ENCODE results near the gene SHC4. TPM values are rescaled to one million over a fixed set of nuclear protein-coding genes. Genes with fewer than 3 reads are reported as not detected.

SHC4 gene
- total and polyA plus RNA-seq, 2 of the 8 experiments (the other 6 are each of a cell fraction or from before 2014, with no cell fraction given): 0.15 to 0.30 TPM

DNA sequence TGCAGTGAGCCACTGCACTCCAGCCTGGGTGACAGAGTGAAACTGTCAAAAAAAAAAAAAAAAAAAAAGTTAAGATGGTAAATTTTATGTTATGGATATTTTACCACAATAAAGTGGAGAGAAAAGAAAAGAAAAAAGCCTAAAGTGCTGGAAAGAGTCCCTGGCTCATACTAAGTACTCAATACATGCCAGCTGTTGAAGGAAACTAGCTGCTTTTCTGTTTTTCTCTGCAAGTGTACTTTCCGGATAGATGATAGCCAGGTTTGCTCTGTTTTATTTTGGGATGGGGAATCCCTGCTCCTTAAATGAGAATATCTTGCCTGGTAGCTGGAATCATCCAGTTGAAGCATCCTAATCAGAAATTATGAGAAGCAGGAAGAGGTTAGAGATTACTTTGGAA is 74.9 kb downstream of the SHC4 start:
- Histone ChIP-seq H4K91ac (replicated peaks; ENCODE audit: insufficient read length, low read length) (no peak overlapping the region), H4K5ac (ENCODE audit: insufficient read length, low read depth, low read length) (no peak overlapping the region), H3K79me1 (ENCODE audit: low read depth, low read length) (no peaks in the 10 kb centered on the region), H3K4ac (replicated peaks; ENCODE audit: insufficient read length, low read depth, low read length) (no peak overlapping the region), H3K9me3 (ENCODE audit: insufficient read depth in 2 of 2, low read depth in 1 of 2, low read length in 1 of 2) (no peaks in the 10 kb centered on the region), H3K23ac (ENCODE audit: insufficient read length) (no peak overlapping the region), H3K9ac (replicated peaks in 1 of 4; ENCODE audit: extremely low read depth in 1 of 4, low read depth in 3 of 4, low read length in 3 of 4) (no peak overlapping the region), H3K56ac (replicated peaks; ENCODE audit: insufficient read length, low read depth, low read length) (no peak overlapping the region), H3K36me3 (ENCODE audit: control insufficient read depth in 2 of 4, insufficient read depth in 4 of 4, low read length in 3 of 4) (no peaks in the 10 kb centered on the region), H3K4me3 (ENCODE audit: extremely low read depth in 1 of 4, insufficient read depth in 2 of 4, low read depth in 3 of 4, low read length in 4 of 4) (no peak overlapping the region), H2AK5ac (ENCODE audit: low read depth, low read length) (no peak overlapping the region), H2BK15ac (ENCODE audit: low read length) (no peak overlapping the region), H3K18ac (ENCODE audit: extremely low read depth, low read length) (no peak overlapping the region), H3K27ac (ENCODE audit: low read depth, low read length) (no peak overlapping the region), H2BK5ac (ENCODE audit: low read depth, low read length) (no peak overlapping the region), H3K23me2 (ENCODE audit: low read depth, low read length) (no peaks in the 10 kb centered on the region), H2BK20ac (ENCODE audit: low read length) (no peak overlapping the region), H2AFZ (ENCODE audit: low read length) (no peak overlapping the region), H3K27me3 (replicated peaks in 1 of 4; ENCODE audit: control insufficient read depth in 3 of 4, extremely low read depth in 1 of 4, insufficient read depth in 3 of 4, low read length in 3 of 4) (no peaks in the 10 kb centered on the region), H4K8ac (ENCODE audit: extremely low read depth, insufficient read depth, low read length) (no peak overlapping the region), H2BK120ac (replicated peaks; ENCODE audit: low read depth, low read length) (no peak overlapping the region), H3K79me2 (ENCODE audit: control insufficient read depth in 1 of 2, insufficient read depth in 2 of 2, low read length in 2 of 2) (no peaks in the 10 kb centered on the region), H3K4me1 (replicated peaks in 1 of 4; ENCODE audit: control insufficient read depth in 3 of 4, insufficient read depth in 4 of 4, low read length in 3 of 4) (no peaks in the 10 kb centered on the region), H4K20me1 (replicated peaks in 1 of 2; ENCODE audit: control insufficient read depth in 1 of 2, insufficient read depth in 2 of 2, low read length in 2 of 2) (no peaks in the 10 kb centered on the region), H2BK12ac (ENCODE audit: low read depth, low read length) (no peak overlapping the region), H3K14ac (ENCODE audit: insufficient read length) (no peak overlapping the region), H3K4me2 (ENCODE audit: insufficient read depth in 1 of 2, low read depth in 2 of 2, low read length in 2 of 2) (no peak overlapping the region)
- ChIA-PET CTCF (ENCODE audit: partially characterized antibody) (interaction anchor here (0.9 to 4.1 kb wide), 5 partner anchors 8 to 173 kb away, joined by 3 to 19 read pairs (median 4); no protein-coding TSS in a partner anchor), POLR2A (ENCODE audit: partially characterized antibody) (no interaction called here)
- WGBS, 2 experiments (ENCODE audit: extremely low coverage in 1 of 2, insufficient coverage in 1 of 2, insufficient read length in 1 of 2, insufficient replicate concordance in 2 of 2, low coverage in 1 of 2, low lambda C conversion rate in 2 of 2, missing lambda C conversion rate in 1 of 2): 94% methylated on average over 1 of the region's 1 CpG; no CpG with 5 or more reads in 1 of the 2 experiments
- DNase-seq (ENCODE audit: low read depth in 1 of 2, low spot score in 2 of 2) (no peak), FAIRE-seq (no peak)
- TF ChIP-seq YY1 (IDR thresholded peaks at IDR 0.05; ENCODE audit: low read depth, low read length) (no peak), EGR1 (IDR thresholded peaks at IDR 0.05; ENCODE audit: borderline replicate concordance, low read depth, low read length) (no peak), HDAC6 (IDR thresholded peaks at IDR 0.05; ENCODE audit: low read depth, low read length) (no peak), ZNF274 (IDR thresholded peaks at IDR 0.05; ENCODE audit: borderline replicate concordance, extremely low read depth, low read length) (no peak), CREB1 (IDR thresholded peaks at IDR 0.05) (no peak), CTBP2 (IDR thresholded peaks at IDR 0.05; ENCODE audit: borderline replicate concordance, insufficient read depth, insufficient read length, low read length) (no peak), TAF7 (optimal IDR thresholded peaks at IDR 0.05; ENCODE audit: borderline replicate concordance, low read depth, low read length) (no peak), CHD1 (IDR thresholded peaks at IDR 0.05; ENCODE audit: low read depth, low read length) (no peak), KDM1A (IDR thresholded peaks at IDR 0.05; ENCODE audit: borderline replicate concordance, low read length) (no peak)
